Pancreas (tissue), 10 donors: ENCODE measurements around the gene IMMP2L. TPM values are rescaled to one million over a fixed set of nuclear protein-coding genes. Genes with fewer than 3 reads are reported as not detected.

Source experiments
- ATAC-seq, 4 donors: fragments of 200-7000 bp; cut with Tn5 transposase; one replicate each; pipeline versions ENCODE4 v1.8.0 to v1.9.1; 2020; ENCODE audit warnings: mild to moderate bottlenecking in 4 of 4, moderate library complexity in 4 of 4
- DNase-seq, 6 donors: peaks; one replicate each; pipeline ENCODE4 v3.0.0-alpha.2; 2020
- FAIRE-seq: peaks from 2 replicates; lab custom pipeline; 2012; peaks lifted over from hg19 to GRCh38; lab: Jason Lieb, UNC
- H3K27ac ChIP-seq, 4 donors: fragments of 200-600 bp; sonication (generic); 1 replicate in 3 of 4; 2 replicates in 1 of 4; pipeline versions ENCODE4 v1.5.0 to v1.8.0; 2020
- H3K27me3 ChIP-seq, 4 donors: fragments of 200-600 bp; one replicate each; pipeline ENCODE4 v1.8.0; 2021
- H3K36me3 ChIP-seq, 3 donors: fragments of 200-600 bp; sonication (generic) in 1 of 3; one replicate each; pipeline versions ENCODE4 v1.5.0 to v1.8.0; 2020 to 2021
- H3K4me1 ChIP-seq, 3 donors: fragments of 200-600 bp; one replicate each; pipeline ENCODE4 v1.8.0; 2021
- H3K4me3 ChIP-seq, 4 donors: fragments of 200-600 bp; sonication (generic) in 2 of 4; one replicate each; pipeline versions ENCODE4 v1.5.0 to v1.8.0; 2020 to 2021
- H3K9me3 ChIP-seq, 4 donors: fragments of 200-600 bp; one replicate each; pipeline ENCODE4 v1.8.0; 2021
- WGBS, 2 donors: extraction: QIAGEN DNeasy Blood & Tissue Kit; methylation state at CpG; one replicate each; pipeline ENCODE4 v1.1.7; 2013; 5-methylcytosine and 5-hydroxymethylcytosine counted together
- intact Hi-C, 3 donors: fragments of 100-400 bp; cut with DNase I; formaldehyde crosslinking; loops; one replicate each; pipeline versions ENCODE4 v1.11.1 to v1.14.2; 2022
- polyA plus RNA-seq, 2 donors: library from polyadenylated mRNA; stranded (reverse); fragments of 200-250 nt; gene quantifications; one replicate each; pipeline ENCODE4 v1.2.3, GENCODE V29; 2013
- total RNA-seq, 6 donors: library from RNA; stranded (reverse); fragmentation: NEBNext Ultra II Directional in 4 of 6; extraction: Animal tissue kit (Norgen Biotek cat#: 25700) in 4 of 6; gene quantifications; one replicate each; pipeline versions ENCODE4 v1.2.1 to v1.2.4, GENCODE V29; 2021 to 2023
- TF ChIP-seq, protein P1 (sequence below), 4 donors: fragments of 200-600 bp; sonication (generic) in 3 of 4; IDR thresholded peaks; one replicate each; pipeline versions ENCODE4 v1.5.0 to v1.8.0; 2021; ENCODE audit warnings: antibody characterized with exemption in 4 of 4
- donor health status: healthy with polysubstance abuse.
- donor health status: DM: no; HTN: no; CAD: no; lungs with moderate emphysema.
- donor health status: DM: no; HTN: no; CAD: no.
- donor health status: control.
- donor health status: control.
- donor health status: Bipolar disorder and iron deficiency.
- donor health status: DM: yes; HTN: yes; CAD: no.
- donor health status: DM: no; HTN: no; CAD: no.
- donor health status: DM: no; HTN: no; CAD: no.
- donor health status: DM: yes; HTN: yes; CAD: no.

IMMP2L gene
- total and polyA plus RNA-seq, 8 donors, result 7.3 to 30.0 (median 12.9) TPM

- intact Hi-C loops, result no loop called here
- Histone ChIP-seq H3K4me3 (no peak overlapping the region), H3K27ac (no peak overlapping the region), H3K4me1 (no peaks in the 10 kb centered on the region), H3K27me3 (no peaks in the 10 kb centered on the region), H3K9me3 (no peaks in the 10 kb centered on the region), H3K36me3 (no peaks in the 10 kb centered on the region)
- TF ChIP-seq, protein P1, sequence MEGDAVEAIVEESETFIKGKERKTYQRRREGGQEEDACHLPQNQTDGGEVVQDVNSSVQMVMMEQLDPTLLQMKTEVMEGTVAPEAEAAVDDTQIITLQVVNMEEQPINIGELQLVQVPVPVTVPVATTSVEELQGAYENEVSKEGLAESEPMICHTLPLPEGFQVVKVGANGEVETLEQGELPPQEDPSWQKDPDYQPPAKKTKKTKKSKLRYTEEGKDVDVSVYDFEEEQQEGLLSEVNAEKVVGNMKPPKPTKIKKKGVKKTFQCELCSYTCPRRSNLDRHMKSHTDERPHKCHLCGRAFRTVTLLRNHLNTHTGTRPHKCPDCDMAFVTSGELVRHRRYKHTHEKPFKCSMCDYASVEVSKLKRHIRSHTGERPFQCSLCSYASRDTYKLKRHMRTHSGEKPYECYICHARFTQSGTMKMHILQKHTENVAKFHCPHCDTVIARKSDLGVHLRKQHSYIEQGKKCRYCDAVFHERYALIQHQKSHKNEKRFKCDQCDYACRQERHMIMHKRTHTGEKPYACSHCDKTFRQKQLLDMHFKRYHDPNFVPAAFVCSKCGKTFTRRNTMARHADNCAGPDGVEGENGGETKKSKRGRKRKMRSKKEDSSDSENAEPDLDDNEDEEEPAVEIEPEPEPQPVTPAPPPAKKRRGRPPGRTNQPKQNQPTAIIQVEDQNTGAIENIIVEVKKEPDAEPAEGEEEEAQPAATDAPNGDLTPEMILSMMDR (IDR thresholded peaks at IDR 0.05), result no peak
- DNase-seq (no peak), FAIRE-seq (no peak), ATAC-seq (no peak)
- WGBS, 2 donors, result 70 to 72% methylated on average over 2 of the region's 2 CpGs
Measured at GRCh38 chr7:111067682-111068081, 494.6 kb downstream of the IMMP2L start.

- TF ChIP-seq, protein P1 (IDR thresholded peaks at IDR 0.05), result no peak
- Histone ChIP-seq H3K27ac (no peak overlapping the region), H3K27me3 (no peaks in the 10 kb centered on the region), H3K4me1 (no peaks in the 10 kb centered on the region), H3K36me3 (no peaks in the 10 kb centered on the region), H3K4me3 (no peak overlapping the region), H3K9me3 (no peaks in the 10 kb centered on the region)
- intact Hi-C loops, result no loop called here
- DNase-seq, result no peak
- 88 to 89% methylated on average over 4 of the region's 4 CpGs for WGBS, 2 donors
- ATAC-seq, result no peak
- no peak for FAIRE-seq
Measured at GRCh38 chr7:111067251-111067650, 495.0 kb downstream of the IMMP2L start.

DNA sequence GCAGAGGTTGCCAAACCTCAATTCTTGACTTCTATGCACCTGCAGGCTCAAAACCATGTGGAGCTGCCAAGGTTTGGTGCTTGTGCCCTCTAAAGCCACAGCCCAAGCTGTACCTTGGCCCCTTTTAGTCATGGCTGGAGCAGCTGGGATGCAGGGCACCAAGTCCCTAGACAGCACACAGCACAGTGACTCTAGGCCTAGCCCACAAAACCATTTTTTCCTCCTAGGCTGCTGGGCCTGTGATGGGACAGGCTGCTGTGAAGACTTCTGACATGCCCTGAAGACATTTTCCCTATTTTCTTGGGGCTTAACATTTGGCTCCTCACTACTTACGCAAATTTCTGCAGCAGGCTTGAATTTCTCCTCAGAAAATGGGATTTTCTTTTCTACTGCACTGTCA lies 499.1 kb downstream of the IMMP2L start:
- ATAC-seq (no peak), FAIRE-seq (no peak), DNase-seq (no peak)
- Histone ChIP-seq H3K27ac (no peak overlapping the region), H3K36me3 (no peaks in the 10 kb centered on the region), H3K4me1 (no peaks in the 10 kb centered on the region), H3K27me3 (no peaks in the 10 kb centered on the region), H3K4me3 (no peak overlapping the region), H3K9me3 (no peaks in the 10 kb centered on the region)
- WGBS, 2 donors, result 99 to 100% methylated on average over 1 of the region's 1 CpG
- TF ChIP-seq, protein P1 (IDR thresholded peaks at IDR 0.05), result no peak
- intact Hi-C loops, result no loop called here

- Histone ChIP-seq H3K27me3 (no peaks in the 10 kb centered on the region), H3K4me1 (no peaks in the 10 kb centered on the region), H3K27ac (no peak overlapping the region), H3K4me3 (no peak overlapping the region), H3K36me3 (no peaks in the 10 kb centered on the region), H3K9me3 (no peaks in the 10 kb centered on the region)
- TF ChIP-seq, protein P1 (IDR thresholded peaks at IDR 0.05), result no peak
- ATAC-seq (no peak), DNase-seq (no peak), FAIRE-seq (no peak)
- intact Hi-C loops, result no loop called here
Measured at GRCh38 chr7:111059833-111060232, 502.5 kb downstream of the IMMP2L start.

- no peak overlapping the region for H3K27ac ChIP-seq
- H3K4me1 ChIP-seq, result no peaks in the 10 kb centered on the region
- no peaks in the 10 kb centered on the region for H3K36me3 ChIP-seq
- TF ChIP-seq, protein P1 (IDR thresholded peaks at IDR 0.05), result no peak
- FAIRE-seq (no peak), ATAC-seq (no peak), DNase-seq (no peak)
- no peak overlapping the region for H3K4me3 ChIP-seq
- 87 to 92% methylated on average over 4 of the region's 4 CpGs for WGBS, 2 donors
- H3K9me3 ChIP-seq, result no peaks in the 10 kb centered on the region
- intact Hi-C loops, result no loop called here
- no peaks in the 10 kb centered on the region for H3K27me3 ChIP-seq
Measured at GRCh38 chr7:111057066-111057465, 505.2 kb downstream of the IMMP2L start.
